ENCODE measurements around the gene GFER.
A peak's percentile ranks its signal among the peaks of the same experiment; 100 is the strongest.
"Not testable (repeated sequence)": the region's sequence is repeated elsewhere in the genome, so short reads cannot be mapped to it uniquely, and the experiment has no call there.

The GFER gene

GRCh38 chr16:1983544-1984346, at the start of gene GFER:
Gene GFER, plus strand, starts transcription at chr16:1984193. Its CDS starts 26 bp downstream, at chr16:1984219.
- peak; percentile 73 to 79 for DNase-seq (ENCODE audit: low read depth in 2 of 2)

GRCh38 chr16:1936945-1937479, 47.0 kb upstream of the GFER start:
- no peak for DNase-seq (ENCODE audit: low read depth in 2 of 2)

GRCh38 chr16:1938316-1938715, 45.7 kb upstream of the GFER start:
- DNase-seq (ENCODE audit: low read depth in 2 of 2), result no peak

- no peak for DNase-seq (ENCODE audit: low read depth in 2 of 2)
Measured at GRCh38 chr16:1938910-1939309, 45.1 kb upstream of the GFER start.

- DNase-seq (ENCODE audit: low read depth in 2 of 2), result not testable (repeated sequence)
Measured at GRCh38 chr16:1939833-1940232, 44.2 kb upstream of the GFER start.

- no peak for DNase-seq (ENCODE audit: low read depth in 2 of 2)
Measured at GRCh38 chr16:1940273-1941161, 43.5 kb upstream of the GFER start.

GRCh38 chr16:1941162-1942046, 42.6 kb upstream of the GFER start:
- DNase-seq (ENCODE audit: low read depth in 2 of 2), result no peak

GRCh38 chr16:1942047-1942809, 41.8 kb upstream of the GFER start:
- DNase-seq (ENCODE audit: low read depth in 2 of 2), result no peak

- peak; percentile 100 for DNase-seq (ENCODE audit: low read depth in 2 of 2)
Measured at GRCh38 chr16:1942810-1943726, 40.9 kb upstream of the GFER start, which contains the start of gene MSRB1. Gene MSRB1, minus strand, starts transcription at chr16:1943199. Its CDS starts 43 bp downstream, at chr16:1943156.

- DNase-seq (ENCODE audit: low read depth in 2 of 2), result no peak
Measured at GRCh38 chr16:1944612-1945199, 39.3 kb upstream of the GFER start.

- DNase-seq (ENCODE audit: low read depth in 2 of 2), result no peak
Measured at GRCh38 chr16:1945559-1946391, 38.2 kb upstream of the GFER start.

GRCh38 chr16:1946495-1947368, 37.3 kb upstream of the GFER start:
- no peak for DNase-seq (ENCODE audit: low read depth in 2 of 2)

- DNase-seq (ENCODE audit: low read depth in 2 of 2), result no peak
Measured at GRCh38 chr16:1947369-1947670, 36.7 kb upstream of the GFER start.

GRCh38 chr16:1949507-1949906, 34.5 kb upstream of the GFER start:
- DNase-seq (ENCODE audit: low read depth in 2 of 2), result no peak

- no peak for DNase-seq (ENCODE audit: low read depth in 2 of 2)
Measured at GRCh38 chr16:1950047-1950446, 33.9 kb upstream of the GFER start.

GRCh38 chr16:1950559-1950958, 33.4 kb upstream of the GFER start:
- no peak for DNase-seq (ENCODE audit: low read depth in 2 of 2)

GRCh38 chr16:1953734-1954133, 30.3 kb upstream of the GFER start:
- no peak for DNase-seq (ENCODE audit: low read depth in 2 of 2)

Measured in stimulated activated CD8-positive, alpha-beta memory T cell treated with anti-CD3 and anti-CD28 coated beads, Interleukin-2, amount 100 ng/mL, for 48 hours (primary cell).